ENCODE measurements around the gene MAST2. TPM values are rescaled to one million over a fixed set of nuclear protein-coding genes. Genes with fewer than 3 reads are reported as not detected.

MAST2 gene
- total and polyA plus RNA-seq, 9 of the 15 experiments (the other 6 are each of a cell fraction or from before 2014, with no cell fraction given): 0.73 to 32.0 (median 17.8) TPM

- TF ChIP-seq MAZ (CRISPR knock-in tag; conservative IDR thresholded peaks at IDR 0.05 in 1 of 2, IDR thresholded peaks at IDR 0.05 in 1 of 2) (no peak), LEF1 (IDR thresholded peaks at IDR 0.05) (no peak), ZNF253 (CRISPR knock-in tag; conservative IDR thresholded peaks at IDR 0.05) (no peak), SMAD2 (IDR thresholded peaks at IDR 0.05; ENCODE audit: low read depth, low read length) (no peak), TEAD1 (CRISPR knock-in tag; IDR thresholded peaks at IDR 0.05) (peak in 1 of 2 experiments; percentile 83; a peak in 2 of 4 replicates), RB1 (IDR thresholded peaks at IDR 0.05; ENCODE audit: low read depth) (no peak), NFATC3 (IDR thresholded peaks at IDR 0.05) (no peak), ARID1B (IDR thresholded peaks at IDR 0.05) (no peak), HMGXB4 (CRISPR knock-in tag; IDR thresholded peaks at IDR 0.05) (no peak), NUFIP1 (IDR thresholded peaks at IDR 0.05; ENCODE audit: partially characterized antibody) (no peak), ZNF347 (CRISPR knock-in tag; IDR thresholded peaks at IDR 0.05; ENCODE audit: low read depth) (no peak), ZBED1 (IDR thresholded peaks at IDR 0.05) (no peak), THRA (IDR thresholded peaks at IDR 0.05) (no peak), ZNF324 (CRISPR knock-in tag; IDR thresholded peaks at IDR 0.05) (peak; percentile 91), E2F6 (IDR thresholded peaks at IDR 0.05; ENCODE audit: borderline replicate concordance in 1 of 2, extremely low read depth in 1 of 2, insufficient read depth in 1 of 2, insufficient read length in 1 of 2, low read depth in 1 of 2, low read length in 1 of 2, poor library complexity in 1 of 2, severe bottlenecking in 1 of 2) (no peak), SUPT5H (IDR thresholded peaks at IDR 0.05) (no peak), SREBF2 (CRISPR knock-in tag; IDR thresholded peaks at IDR 0.05) (no peak), ZNF592 (IDR thresholded peaks at IDR 0.05) (peak; percentile 63; the same call in 1 of the 2 replicates), SETDB1 (IDR thresholded peaks at IDR 0.05; ENCODE audit: low read length) (no peak), HINFP (tag; conservative IDR thresholded peaks at IDR 0.05; ENCODE audit: low read depth) (no peak), ZNF507 (tag; conservative IDR thresholded peaks at IDR 0.05) (no peak)
Measured at GRCh38 chr1:46053734-46054133, 250.3 kb downstream of the MAST2 start (continued).
